Epithelial cell of proximal tubule (primary cell): ENCODE results near the gene P2RX4. TPM values are rescaled to one million over a fixed set of nuclear protein-coding genes. Genes with fewer than 3 reads are reported as not detected.

ENCODE experiments used
- DNase-seq: peaks from one replicate; pipeline ENCODE4 v3.0.0-alpha.2; 2011; ENCODE audit warnings: low read depth
- H3K4me3 ChIP-seq: 2 replicates; pipeline ENCODE4 v1.5.1; 2011; ENCODE audit warnings: low read depth, mild to moderate bottlenecking, low read length
- CTCF ChIP-seq: conservative IDR thresholded peaks from 2 replicates; pipeline ENCODE4 v1.5.1; 2012; ENCODE audit warnings: low read depth, mild to moderate bottlenecking, low read length
- total RNA-seq: library from RNA; depleted of rRNA; stranded (reverse); fragments of >200 nt; gene quantifications from 2 replicates; pipeline ENCODE4 v1.2.3, GENCODE V29; 2015

Gene P2RX4
- total RNA-seq, 1 donor from 2014 or later: 62.6 TPM

GRCh38 chr12:121167951-121168350 lies 42.0 kb upstream of the P2RX4 start:
- DNase-seq: no peak
- no peak for TF ChIP-seq CTCF
- no peak overlapping the region for H3K4me3 ChIP-seq

GRCh38 chr12:121170151-121170550 lies 39.8 kb upstream of the P2RX4 start:
- H3K4me3 ChIP-seq: no peak overlapping the region
- DNase-seq: no peak
- TF ChIP-seq CTCF: no peak

- no peak for TF ChIP-seq CTCF
- no peak overlapping the region for H3K4me3 ChIP-seq
- no peak for DNase-seq
Observed at GRCh38 chr12:121170611-121171260, 39.2 kb upstream of the P2RX4 start.

GRCh38 chr12:121172145-121172544 lies 37.8 kb upstream of the P2RX4 start:
- H3K4me3 ChIP-seq: no peak overlapping the region
- TF ChIP-seq CTCF: no peak
- no peak for DNase-seq

- DNase-seq: no peak
- no peak overlapping the region for H3K4me3 ChIP-seq
- TF ChIP-seq CTCF: no peak
Observed at GRCh38 chr12:121175383-121176119, 34.4 kb upstream of the P2RX4 start.

GRCh38 chr12:121176826-121177529 lies 33.0 kb upstream of the P2RX4 start:
- no peak for DNase-seq
- no peak for TF ChIP-seq CTCF
- H3K4me3 ChIP-seq: no peak overlapping the region
